Subcutaneous adipose tissue (tissue), 4 donors: ENCODE results near the gene RECQL. TPM values are rescaled to one million over a fixed set of nuclear protein-coding genes. Genes with fewer than 3 reads are reported as not detected.

Source experiments
- total RNA-seq, 4 donors: library from RNA; depleted of rRNA; stranded (reverse); fragments of >200 nt; gene quantifications; one replicate each; pipeline ENCODE4 v1.1.0, GENCODE V29; 2016
- TF ChIP-seq, protein P1 (sequence below): fragments of 450-650 bp; IDR thresholded peaks from one replicate; pipeline ENCODE4 v1.5.1; 2016; ENCODE audit warnings: low read depth, mild to moderate bottlenecking, control low read depth, antibody characterized with exemption, moderate library complexity

Gene RECQL
- total RNA-seq, 4 donors from 2014 or later = 40.1 to 59.5 (median 54.9) TPM

DNA sequence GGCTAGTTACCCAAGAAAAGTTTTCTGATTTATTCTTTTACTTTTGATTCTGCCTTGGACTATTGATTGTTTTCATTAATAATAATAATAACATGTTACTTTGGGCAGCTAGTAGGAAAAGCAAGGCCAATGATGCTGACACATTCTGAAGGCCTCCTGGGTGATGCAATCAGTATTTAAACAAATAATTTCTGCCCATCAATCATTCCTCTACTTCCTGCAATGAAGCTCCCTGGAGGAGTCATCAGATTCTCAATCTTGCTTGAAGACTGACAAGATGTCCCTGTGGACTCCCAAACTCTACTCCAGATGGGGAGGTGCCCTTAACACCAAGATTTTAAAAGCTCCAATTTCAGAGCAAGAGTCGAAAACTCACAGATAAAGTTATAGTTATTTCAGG lies 24.6 kb upstream of the RECQL start, which contains the start of gene SPX:
SPX (plus strand) TSS at position 244 of the 400 bp plus-strand sequence. CDS start 177 bp downstream, outside the sequence.
- TF ChIP-seq, protein P1, sequence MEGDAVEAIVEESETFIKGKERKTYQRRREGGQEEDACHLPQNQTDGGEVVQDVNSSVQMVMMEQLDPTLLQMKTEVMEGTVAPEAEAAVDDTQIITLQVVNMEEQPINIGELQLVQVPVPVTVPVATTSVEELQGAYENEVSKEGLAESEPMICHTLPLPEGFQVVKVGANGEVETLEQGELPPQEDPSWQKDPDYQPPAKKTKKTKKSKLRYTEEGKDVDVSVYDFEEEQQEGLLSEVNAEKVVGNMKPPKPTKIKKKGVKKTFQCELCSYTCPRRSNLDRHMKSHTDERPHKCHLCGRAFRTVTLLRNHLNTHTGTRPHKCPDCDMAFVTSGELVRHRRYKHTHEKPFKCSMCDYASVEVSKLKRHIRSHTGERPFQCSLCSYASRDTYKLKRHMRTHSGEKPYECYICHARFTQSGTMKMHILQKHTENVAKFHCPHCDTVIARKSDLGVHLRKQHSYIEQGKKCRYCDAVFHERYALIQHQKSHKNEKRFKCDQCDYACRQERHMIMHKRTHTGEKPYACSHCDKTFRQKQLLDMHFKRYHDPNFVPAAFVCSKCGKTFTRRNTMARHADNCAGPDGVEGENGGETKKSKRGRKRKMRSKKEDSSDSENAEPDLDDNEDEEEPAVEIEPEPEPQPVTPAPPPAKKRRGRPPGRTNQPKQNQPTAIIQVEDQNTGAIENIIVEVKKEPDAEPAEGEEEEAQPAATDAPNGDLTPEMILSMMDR = no peak

DNA sequence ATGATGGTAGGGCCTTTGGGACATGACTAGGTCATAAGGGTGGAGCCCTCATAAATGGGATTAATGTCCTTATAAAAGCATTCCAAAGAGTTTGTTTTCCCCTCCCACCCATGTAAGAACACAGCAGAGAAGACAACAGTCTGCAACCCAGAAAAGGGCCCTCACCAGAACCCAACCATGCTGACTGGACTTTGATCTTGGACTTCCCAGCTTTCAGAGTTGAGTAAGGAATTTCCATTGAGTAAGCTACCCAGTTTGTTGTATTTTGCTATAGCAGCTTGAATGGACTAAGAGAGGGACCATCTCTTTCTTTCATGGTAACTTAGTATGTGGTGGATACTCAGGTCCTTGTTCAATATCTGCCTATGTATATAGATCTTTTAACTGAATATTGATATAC lies 21.7 kb upstream of the RECQL start:
- TF ChIP-seq, protein P1 = no peak

DNA sequence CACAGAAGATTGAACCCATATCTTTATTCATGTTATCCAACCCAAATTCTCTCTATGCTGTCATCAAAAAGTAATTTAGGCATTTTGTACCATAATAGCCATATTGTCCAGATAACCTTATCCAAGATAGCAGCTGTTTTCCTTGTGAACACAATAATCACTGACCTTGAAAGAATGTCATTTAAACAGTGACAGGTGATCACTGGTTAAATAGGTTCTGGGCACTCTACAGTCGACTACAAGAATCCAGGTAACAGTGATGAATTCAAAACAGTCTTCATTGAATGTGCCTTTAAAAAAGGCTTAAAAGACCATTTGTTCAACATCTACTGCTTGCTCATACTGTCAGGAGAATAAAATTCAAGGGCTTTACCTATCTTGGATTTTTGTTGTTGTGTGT lies 20.1 kb upstream of the RECQL start:
- TF ChIP-seq, protein P1 = no peak

DNA sequence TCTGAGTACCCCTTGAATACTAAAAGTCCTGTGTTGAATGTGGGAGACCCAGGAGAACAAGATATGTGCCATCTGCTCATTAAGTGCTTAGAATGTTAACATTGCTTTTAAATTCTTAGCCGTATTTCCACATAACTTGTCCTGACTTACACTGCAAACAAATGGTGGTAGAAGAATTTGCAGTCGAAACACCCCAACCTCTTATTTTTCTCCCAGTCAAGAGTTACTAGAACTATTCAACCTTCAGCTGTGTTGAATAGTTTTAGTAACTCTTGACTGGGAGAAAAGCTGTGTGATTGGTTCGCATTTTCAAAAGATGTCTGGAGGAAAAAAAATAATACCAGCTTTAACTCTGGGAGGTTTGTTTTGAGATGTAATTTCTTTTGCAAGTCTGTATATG lies 17.0 kb upstream of the RECQL start:
- TF ChIP-seq, protein P1 = no peak

DNA sequence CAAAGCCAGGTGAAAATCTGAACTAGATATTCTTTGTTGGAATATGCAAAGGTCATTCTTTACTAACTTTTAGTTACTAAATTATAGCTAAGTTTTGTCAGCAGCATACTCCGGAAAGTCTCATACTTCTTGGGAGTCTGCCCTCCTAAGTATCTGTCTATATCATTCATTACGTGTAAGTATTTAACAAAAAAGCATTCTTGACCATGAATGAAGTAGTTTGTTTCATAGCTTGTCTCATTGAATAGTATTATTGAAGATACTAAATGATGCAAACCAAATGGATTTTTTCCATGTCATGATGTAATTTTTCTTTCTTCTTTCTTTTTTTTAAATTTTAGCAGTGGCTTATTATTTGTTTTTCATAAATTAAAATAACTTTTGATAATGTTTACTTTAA lies 14.8 kb upstream of the RECQL start:
- TF ChIP-seq, protein P1 = no peak

DNA sequence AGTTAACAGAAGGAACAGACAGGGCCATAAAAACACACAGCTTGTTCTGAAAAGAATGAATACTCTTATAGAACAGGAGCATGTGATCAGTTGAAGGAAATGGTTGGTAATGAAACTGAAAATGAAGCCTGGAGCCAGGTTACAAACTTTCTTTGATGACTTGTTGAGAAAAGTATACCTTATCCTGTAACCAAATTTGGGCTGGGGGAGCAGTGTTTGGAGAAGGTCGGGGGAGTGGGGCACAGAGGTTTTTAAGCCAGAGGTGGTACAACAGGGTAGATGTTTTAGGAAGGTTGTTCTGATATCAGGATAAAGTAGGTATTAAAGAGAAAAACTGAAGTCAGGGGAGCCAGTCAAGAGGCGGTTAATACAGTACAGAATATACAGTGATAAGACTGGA lies 8.3 kb upstream of the RECQL start:
- TF ChIP-seq, protein P1 = no peak

DNA sequence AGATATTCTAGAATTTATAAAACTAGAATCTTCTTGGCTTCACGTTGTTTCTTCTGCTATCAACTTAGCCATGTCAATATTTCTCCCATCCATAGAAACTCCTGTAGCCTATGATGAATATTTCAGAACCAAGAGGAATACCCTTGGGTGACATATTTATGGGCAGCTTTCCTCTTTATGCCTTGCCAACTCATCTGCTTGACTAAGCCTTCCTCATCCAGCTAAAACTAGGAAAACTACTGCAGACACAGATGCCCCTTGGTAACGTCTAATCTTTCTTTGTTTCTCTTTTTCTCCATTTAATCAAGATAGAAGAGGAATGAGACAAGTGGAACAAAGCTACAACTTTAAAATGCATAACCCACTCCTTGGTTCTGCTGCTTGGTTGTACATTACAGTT lies 6.4 kb upstream of the RECQL start:
- TF ChIP-seq, protein P1 = no peak
